Measurements from ENCODE around the gene HAGH.

Gene HAGH

DNA sequence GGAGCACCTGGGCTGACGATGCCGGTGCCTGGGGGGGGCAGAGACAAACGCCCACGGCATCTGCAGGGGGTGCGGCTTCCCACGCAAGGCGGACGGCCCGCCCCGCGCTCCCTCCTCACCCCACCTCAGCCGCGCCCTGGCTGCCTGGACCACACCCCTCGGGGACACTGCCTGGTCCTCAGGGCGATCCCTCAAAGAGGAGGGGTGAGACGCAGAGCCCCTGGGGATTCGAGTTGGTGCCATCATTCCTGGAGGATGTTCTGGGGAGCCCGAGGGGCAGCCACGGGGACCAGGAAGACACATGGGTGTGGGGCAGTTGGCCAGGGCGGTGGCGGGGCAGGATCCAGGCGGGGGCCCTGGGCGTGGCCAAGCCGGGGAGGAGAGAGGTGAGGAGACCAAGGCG lies 37.0 kb downstream of the HAGH start:
- H3K4me3 ChIP-seq (ENCODE audit: low read depth, low read length) = no peak overlapping the region
- TF ChIP-seq, protein P1, sequence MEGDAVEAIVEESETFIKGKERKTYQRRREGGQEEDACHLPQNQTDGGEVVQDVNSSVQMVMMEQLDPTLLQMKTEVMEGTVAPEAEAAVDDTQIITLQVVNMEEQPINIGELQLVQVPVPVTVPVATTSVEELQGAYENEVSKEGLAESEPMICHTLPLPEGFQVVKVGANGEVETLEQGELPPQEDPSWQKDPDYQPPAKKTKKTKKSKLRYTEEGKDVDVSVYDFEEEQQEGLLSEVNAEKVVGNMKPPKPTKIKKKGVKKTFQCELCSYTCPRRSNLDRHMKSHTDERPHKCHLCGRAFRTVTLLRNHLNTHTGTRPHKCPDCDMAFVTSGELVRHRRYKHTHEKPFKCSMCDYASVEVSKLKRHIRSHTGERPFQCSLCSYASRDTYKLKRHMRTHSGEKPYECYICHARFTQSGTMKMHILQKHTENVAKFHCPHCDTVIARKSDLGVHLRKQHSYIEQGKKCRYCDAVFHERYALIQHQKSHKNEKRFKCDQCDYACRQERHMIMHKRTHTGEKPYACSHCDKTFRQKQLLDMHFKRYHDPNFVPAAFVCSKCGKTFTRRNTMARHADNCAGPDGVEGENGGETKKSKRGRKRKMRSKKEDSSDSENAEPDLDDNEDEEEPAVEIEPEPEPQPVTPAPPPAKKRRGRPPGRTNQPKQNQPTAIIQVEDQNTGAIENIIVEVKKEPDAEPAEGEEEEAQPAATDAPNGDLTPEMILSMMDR (IDR thresholded peaks at IDR 0.05; ENCODE audit: low read depth, low read length) = no peak

DNA sequence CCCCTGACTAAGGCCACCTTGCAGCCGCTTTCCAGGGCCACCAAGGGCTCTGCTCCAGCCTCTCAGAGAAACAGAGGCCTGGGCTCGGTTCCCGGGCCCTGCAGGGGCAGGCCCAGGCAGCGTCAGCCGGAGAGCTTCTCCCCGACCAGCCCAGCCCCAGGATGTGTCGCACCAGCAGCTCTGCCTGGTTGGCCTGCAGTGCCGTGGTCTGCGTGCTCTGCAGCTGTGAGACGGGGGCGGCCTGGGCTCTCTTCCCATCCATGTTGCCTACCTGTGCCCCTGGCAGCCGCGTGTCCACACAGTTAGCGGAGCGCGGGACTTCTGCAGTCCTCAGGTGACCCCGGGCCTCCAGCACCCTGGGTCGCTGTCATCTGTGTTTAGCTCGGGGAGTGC lies 37.9 kb downstream of the HAGH start:
- H3K4me3 ChIP-seq (ENCODE audit: low read depth, low read length) = no peak overlapping the region
- TF ChIP-seq, protein P1 (IDR thresholded peaks at IDR 0.05; ENCODE audit: low read depth, low read length) = no peak

DNA sequence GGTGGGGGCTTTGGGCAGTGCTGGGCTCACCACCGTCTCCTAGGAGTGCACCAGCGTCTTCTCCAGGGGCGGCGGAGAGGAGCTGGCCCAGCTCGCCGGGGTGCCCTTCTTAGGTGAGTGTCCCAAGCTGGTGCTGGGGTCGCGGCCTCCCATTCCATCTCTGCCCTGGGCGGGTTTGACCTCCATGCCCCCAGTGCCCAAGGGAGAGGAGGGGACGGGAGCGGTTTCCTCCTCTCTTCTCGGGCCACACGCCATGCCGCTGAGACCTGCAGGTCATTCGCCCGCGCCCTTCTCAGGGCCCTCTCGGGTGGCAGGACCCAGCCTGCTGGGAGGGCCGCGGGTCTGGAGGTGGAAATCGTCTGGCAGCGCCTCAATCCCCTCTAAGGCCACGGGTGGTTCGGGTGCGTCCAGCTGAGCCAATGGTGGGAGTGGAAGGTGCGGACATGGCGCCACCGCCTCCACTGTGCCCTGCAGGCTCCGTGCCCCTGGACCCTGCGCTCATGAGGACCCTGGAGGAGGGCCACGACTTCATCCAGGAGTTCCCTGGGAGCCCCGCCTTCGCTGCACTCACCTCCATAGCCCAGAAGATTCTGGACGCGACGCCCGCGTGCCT lies 38.4 kb downstream of the HAGH start:
- TF ChIP-seq, protein P1 (IDR thresholded peaks at IDR 0.05; ENCODE audit: low read depth, low read length) = no peak
- no peak overlapping the region for H3K4me3 ChIP-seq (ENCODE audit: low read depth, low read length)

DNA sequence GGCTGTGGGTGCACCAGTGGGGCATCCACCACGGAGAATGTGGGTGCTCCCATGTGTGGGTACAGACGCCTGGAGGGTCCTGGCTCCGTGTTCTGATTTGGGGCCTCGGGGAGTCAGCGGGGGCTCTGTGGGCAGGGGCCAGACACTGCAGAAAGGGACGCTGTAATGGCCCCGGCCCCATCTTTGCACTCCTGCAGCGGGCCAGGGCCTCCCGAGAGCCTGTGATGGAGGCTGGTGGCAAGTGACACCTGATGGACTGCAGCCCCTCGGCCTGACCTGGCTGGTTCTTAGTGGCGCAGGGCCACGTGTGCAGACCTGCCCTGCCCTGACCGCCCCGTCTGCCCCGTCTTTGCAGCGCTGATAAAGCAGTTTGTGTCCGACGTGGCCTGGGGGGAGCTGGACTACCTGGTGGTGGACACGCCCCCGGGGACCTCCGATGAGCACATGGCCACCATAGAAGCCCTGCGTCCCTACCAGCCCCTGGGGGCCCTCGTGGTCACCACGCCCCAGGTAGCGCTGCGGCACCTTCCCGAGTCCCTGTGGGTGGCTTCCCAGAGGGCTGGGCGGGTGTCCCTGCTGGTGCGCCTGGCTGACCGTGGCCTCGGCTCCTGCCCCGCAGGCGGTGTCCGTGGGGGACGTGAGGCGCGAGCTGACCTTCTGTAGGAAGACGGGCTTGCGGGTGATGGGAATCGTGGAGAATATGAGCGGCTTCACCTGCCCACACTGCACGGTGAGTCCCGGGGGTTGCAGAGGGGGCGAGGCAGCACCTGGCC lies 39.1 kb downstream of the HAGH start:
- TF ChIP-seq, protein P1 (IDR thresholded peaks at IDR 0.05; ENCODE audit: low read depth, low read length) = no peak
- no peak overlapping the region for H3K4me3 ChIP-seq (ENCODE audit: low read depth, low read length)

DNA sequence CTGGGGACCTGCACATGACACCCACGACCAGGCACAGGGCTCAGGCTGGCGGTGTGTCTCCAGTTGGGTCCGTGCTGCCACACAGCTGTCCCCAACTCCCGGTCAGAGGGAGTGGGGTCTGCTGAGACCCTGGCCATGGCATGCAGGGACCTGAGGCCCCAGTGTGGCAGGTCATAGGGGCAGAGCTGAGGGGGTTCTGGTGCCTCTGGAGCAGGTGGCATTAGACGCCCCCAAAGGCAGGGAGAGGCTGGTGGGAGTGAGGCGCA lies 39.6 kb downstream of the HAGH start:
- no peak overlapping the region for H3K4me3 ChIP-seq (ENCODE audit: low read depth, low read length)
- TF ChIP-seq, protein P1 (IDR thresholded peaks at IDR 0.05; ENCODE audit: low read depth, low read length) = no peak

DNA sequence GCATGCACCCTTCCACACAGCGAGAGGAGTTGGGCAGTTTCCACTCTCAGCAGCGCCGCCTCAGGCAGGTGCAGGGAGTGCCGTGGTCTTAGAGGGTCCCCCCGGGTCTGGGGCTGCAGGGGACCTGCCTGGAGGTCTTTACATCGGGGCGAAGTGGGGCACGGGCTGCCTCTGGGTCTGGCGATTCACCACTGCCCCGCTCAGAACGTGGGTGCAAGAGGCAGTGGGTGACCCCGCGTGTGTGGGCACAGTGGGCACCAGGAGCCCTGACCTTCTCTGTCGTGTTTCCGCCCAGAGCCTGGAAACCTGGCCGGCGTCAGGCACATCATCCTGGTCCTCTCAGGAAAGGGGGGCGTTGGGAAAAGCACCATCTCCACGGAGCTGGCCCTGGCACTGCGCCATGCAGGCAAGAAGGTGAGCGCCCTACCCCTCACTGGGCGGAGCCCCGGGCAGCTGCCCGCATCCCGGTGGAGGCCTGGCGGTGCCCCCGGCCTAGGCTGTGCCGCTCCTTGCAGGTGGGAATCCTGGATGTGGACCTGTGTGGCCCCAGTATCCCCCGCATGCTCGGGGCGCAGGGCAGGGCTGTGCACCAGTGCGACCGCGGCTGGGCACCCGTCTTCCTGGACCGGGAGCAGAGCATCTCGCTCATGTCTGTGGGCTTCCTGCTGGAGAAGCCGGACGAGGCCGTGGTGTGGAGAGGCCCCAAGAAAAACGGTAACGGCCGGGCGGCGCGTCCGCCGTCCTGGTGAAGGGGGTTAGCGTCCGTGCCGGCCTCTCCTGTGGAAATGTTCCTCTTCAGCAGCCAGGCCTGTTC lies 40.2 kb downstream of the HAGH start:
- H3K4me3 ChIP-seq (ENCODE audit: low read depth, low read length) = no peak overlapping the region
- TF ChIP-seq, protein P1 (IDR thresholded peaks at IDR 0.05; ENCODE audit: low read depth, low read length) = no peak

DNA sequence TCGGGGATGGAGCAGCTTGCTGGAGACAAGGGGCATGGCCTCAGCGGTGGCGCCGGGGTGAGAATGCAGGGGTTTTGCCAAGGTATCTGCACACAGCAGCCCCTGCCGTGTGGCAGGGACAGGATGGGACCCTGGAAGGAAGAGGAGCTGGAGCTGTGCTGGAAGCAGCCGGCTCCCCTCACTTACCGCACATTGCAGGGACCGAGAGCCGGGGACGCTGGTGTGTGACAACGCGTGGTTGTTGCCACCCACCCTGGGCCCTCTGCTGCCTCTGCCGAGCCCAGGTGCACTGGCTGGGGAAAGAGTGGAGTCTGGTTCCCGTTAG lies 40.8 kb downstream of the HAGH start:
- TF ChIP-seq, protein P1 (IDR thresholded peaks at IDR 0.05; ENCODE audit: low read depth, low read length) = no peak
- no peak overlapping the region for H3K4me3 ChIP-seq (ENCODE audit: low read depth, low read length)

Data from WI38 (cell line).